Urothelium cell line (cell line): ENCODE results near the gene TSTD2.
"Not testable (repeated sequence)": the region's sequence is repeated elsewhere in the genome, so short reads cannot be mapped to it uniquely, and the experiment has no call there.

ENCODE experiments used
- DNase-seq: peaks from one replicate; pipeline ENCODE4 v3.0.0; 2011; ENCODE audit warnings: low spot score, mixed read lengths
- FAIRE-seq: peaks from 2 replicates; lab custom pipeline; 2011; peaks lifted over from hg19 to GRCh38; lab: Jason Lieb, UNC

The TSTD2 gene

GRCh38 chr9:97593960-97594359, 39.2 kb downstream of the TSTD2 start:
- DNase-seq (peak; percentile 18), FAIRE-seq (no peak)

GRCh38 chr9:97592126-97592525, 41.0 kb downstream of the TSTD2 start:
- FAIRE-seq (no peak), DNase-seq (no peak)

- FAIRE-seq = no peak
- DNase-seq = no peak
These were observed 41.6 kb downstream of the TSTD2 start for GRCh38 chr9:97591535-97591934.

GRCh38 chr9:97586909-97587308, 46.3 kb downstream of the TSTD2 start:
- not testable (repeated sequence) for DNase-seq, FAIRE-seq

- DNase-seq, FAIRE-seq: not testable (repeated sequence)
These were observed 48.4 kb downstream of the TSTD2 start for GRCh38 chr9:97584778-97585177.

GRCh38 chr9:97581590-97581989, 51.6 kb downstream of the TSTD2 start:
- DNase-seq, FAIRE-seq: not testable (repeated sequence)

- DNase-seq (no peak), FAIRE-seq (no peak)
These were observed 53.3 kb downstream of the TSTD2 start for GRCh38 chr9:97579914-97580313.

GRCh38 chr9:97578846-97579245, 54.3 kb downstream of the TSTD2 start:
- FAIRE-seq (no peak), DNase-seq (no peak)

GRCh38 chr9:97577051-97577450, 56.1 kb downstream of the TSTD2 start:
- DNase-seq (no peak), FAIRE-seq (no peak)

- no peak for DNase-seq
- FAIRE-seq = no peak
These were observed 57.4 kb downstream of the TSTD2 start for GRCh38 chr9:97575673-97576200.

GRCh38 chr9:97574921-97575672, 58.1 kb downstream of the TSTD2 start:
- DNase-seq, FAIRE-seq: not testable (repeated sequence)

GRCh38 chr9:97574101-97574571, 59.0 kb downstream of the TSTD2 start:
- DNase-seq, FAIRE-seq: not testable (repeated sequence)

- FAIRE-seq (no peak), DNase-seq (no peak)
These were observed 59.6 kb downstream of the TSTD2 start for GRCh38 chr9:97573482-97574073.

- DNase-seq (no peak), FAIRE-seq (no peak)
These were observed 60.2 kb downstream of the TSTD2 start for GRCh38 chr9:97572892-97573365.

- FAIRE-seq = no peak
- no peak for DNase-seq
These were observed 60.8 kb downstream of the TSTD2 start for GRCh38 chr9:97572196-97572891.

- FAIRE-seq (no peak), DNase-seq (no peak)
These were observed 61.5 kb downstream of the TSTD2 start for GRCh38 chr9:97571664-97572063.

- DNase-seq = no peak
- FAIRE-seq = no peak
These were observed 62.3 kb downstream of the TSTD2 start for GRCh38 chr9:97570899-97571298.

- no peak for FAIRE-seq
These were observed 64.5 kb downstream of the TSTD2 start for GRCh38 chr9:97568461-97569275.

GRCh38 chr9:97567894-97568202, 65.3 kb downstream of the TSTD2 start:
- DNase-seq (no peak), FAIRE-seq (no peak)

More at GRCh38 chr9:97568461-97569275, 64.5 kb downstream of the TSTD2 start:
- no peak for DNase-seq

GRCh38 chr9:97567182-97567893, 65.8 kb downstream of the TSTD2 start:
- no peak for DNase-seq
- FAIRE-seq = no peak
